Measurements from ENCODE around the gene TRPM3.

TRPM3 gene

DNA sequence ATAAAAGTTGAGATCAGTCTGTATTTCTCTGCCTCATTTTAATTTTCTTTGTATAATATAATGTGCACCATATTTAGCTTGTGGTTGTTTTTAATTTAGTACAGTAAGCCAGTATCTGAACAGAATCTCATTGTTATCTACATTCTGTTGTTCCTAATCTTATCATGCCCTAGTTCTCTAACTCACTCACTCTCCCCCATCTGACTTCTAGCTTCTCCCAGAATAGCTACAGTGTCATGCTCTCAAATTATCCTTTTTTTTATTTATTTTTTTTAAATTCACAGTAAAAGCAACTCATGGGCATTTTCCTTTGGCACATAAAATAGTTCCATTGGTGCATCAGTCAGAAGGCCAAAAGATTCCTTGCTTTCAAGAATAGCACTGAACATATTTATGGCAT, 156.6 kb downstream of the TRPM3 start:
- Histone ChIP-seq H3K27ac (ENCODE audit: poor library complexity, severe bottlenecking) (no peak overlapping the region), H3K4me3 (ENCODE audit: severe bottlenecking) (no peak overlapping the region), H3K27me3 (ENCODE audit: insufficient read depth, poor library complexity, severe bottlenecking) (no peaks in the 10 kb centered on the region), H3K4me1 (ENCODE audit: insufficient read depth, poor library complexity, severe bottlenecking) (no peaks in the 10 kb centered on the region), H3K9me3 (ENCODE audit: severe bottlenecking) (no peaks in the 10 kb centered on the region), H3K36me3 (ENCODE audit: low read depth) (no peaks in the 10 kb centered on the region)
- TF ChIP-seq CTCF (IDR thresholded peaks at IDR 0.05; ENCODE audit: poor library complexity, severe bottlenecking) = no peak
- DNase-seq (ENCODE audit: low spot score) (no peak), ATAC-seq (ENCODE audit: low read depth) (no peak)

- ATAC-seq (ENCODE audit: low read depth) = no peak
- Histone ChIP-seq H3K27ac (ENCODE audit: poor library complexity, severe bottlenecking) (no peak overlapping the region), H3K36me3 (ENCODE audit: low read depth) (no peaks in the 10 kb centered on the region), H3K27me3 (ENCODE audit: insufficient read depth, poor library complexity, severe bottlenecking) (no peaks in the 10 kb centered on the region), H3K4me1 (ENCODE audit: insufficient read depth, poor library complexity, severe bottlenecking) (no peaks in the 10 kb centered on the region), H3K4me3 (ENCODE audit: severe bottlenecking) (no peak overlapping the region), H3K9me3 (ENCODE audit: severe bottlenecking) (no peaks in the 10 kb centered on the region)
- TF ChIP-seq CTCF (IDR thresholded peaks at IDR 0.05; ENCODE audit: poor library complexity, severe bottlenecking) = no peak
- no peak for DNase-seq (ENCODE audit: low spot score)
These were observed 157.9 kb downstream of the TRPM3 start for GRCh38 chr9:70963554-70963953.

DNA sequence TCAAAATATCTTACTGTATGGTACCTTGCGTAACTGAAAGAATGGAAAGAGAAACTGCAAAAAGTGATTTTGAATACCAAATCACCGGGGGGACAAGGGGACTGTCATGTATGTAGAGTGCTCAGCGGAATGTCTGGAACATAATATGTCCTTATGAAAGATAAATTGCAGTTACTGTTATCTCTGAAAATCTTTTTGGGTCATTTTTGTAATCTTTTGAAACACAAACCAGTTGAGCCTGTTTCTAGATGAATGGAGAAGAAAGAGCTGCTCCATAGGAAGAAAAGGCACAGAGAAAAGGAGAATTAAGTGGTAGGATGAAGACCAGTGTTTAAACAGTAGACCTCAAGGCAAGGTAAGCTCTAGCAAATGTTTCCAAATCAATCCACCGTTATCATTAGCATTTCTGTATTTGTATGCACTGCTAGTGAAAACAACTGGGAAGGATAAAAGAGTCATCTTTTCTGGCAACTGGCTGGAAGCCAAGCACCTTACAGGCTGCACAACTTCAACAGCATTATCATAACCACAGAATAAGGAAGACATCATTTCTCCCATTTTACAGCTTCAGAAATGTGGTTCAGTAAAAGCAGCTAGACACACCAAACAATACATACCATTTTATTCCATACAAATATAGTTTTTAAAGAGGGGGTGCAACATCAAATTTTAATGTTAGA, 158.5 kb downstream of the TRPM3 start:
- Histone ChIP-seq H3K27ac (ENCODE audit: poor library complexity, severe bottlenecking) (no peak overlapping the region), H3K4me1 (ENCODE audit: insufficient read depth, poor library complexity, severe bottlenecking) (no peaks in the 10 kb centered on the region), H3K36me3 (ENCODE audit: low read depth) (no peaks in the 10 kb centered on the region), H3K4me3 (ENCODE audit: severe bottlenecking) (no peak overlapping the region), H3K9me3 (ENCODE audit: severe bottlenecking) (no peaks in the 10 kb centered on the region), H3K27me3 (ENCODE audit: insufficient read depth, poor library complexity, severe bottlenecking) (no peaks in the 10 kb centered on the region)
- no peak for DNase-seq (ENCODE audit: low spot score)
- TF ChIP-seq CTCF (IDR thresholded peaks at IDR 0.05; ENCODE audit: poor library complexity, severe bottlenecking) = no peak
- no peak for ATAC-seq (ENCODE audit: low read depth)

DNA sequence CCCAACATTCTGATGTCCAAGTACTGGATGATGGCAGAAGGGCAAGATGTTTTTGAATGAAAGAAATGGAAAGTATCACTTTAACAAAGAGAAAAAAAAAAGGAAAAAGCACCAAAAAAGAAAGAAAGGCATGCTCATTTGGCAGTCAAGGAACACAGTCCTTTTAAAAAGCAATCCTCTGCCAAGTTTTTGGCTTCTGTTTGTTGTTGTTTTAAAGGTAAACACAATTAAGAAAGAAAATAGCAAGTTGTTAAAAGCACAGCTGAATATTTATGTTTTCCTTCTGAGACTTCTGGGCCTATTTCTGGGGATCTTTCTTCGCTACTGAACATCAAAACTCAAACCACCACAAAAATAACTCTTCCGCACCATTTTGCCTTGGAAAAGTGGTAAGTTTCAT, 162.1 kb downstream of the TRPM3 start:
- Histone ChIP-seq H3K36me3 (ENCODE audit: low read depth) (no peaks in the 10 kb centered on the region), H3K4me1 (ENCODE audit: insufficient read depth, poor library complexity, severe bottlenecking) (peaks cover 7% of the 10 kb centered on the region), H3K9me3 (ENCODE audit: severe bottlenecking) (no peaks in the 10 kb centered on the region), H3K27ac (ENCODE audit: poor library complexity, severe bottlenecking) (no peak overlapping the region), H3K4me3 (ENCODE audit: severe bottlenecking) (no peak overlapping the region), H3K27me3 (ENCODE audit: insufficient read depth, poor library complexity, severe bottlenecking) (no peaks in the 10 kb centered on the region)
- TF ChIP-seq CTCF (IDR thresholded peaks at IDR 0.05; ENCODE audit: poor library complexity, severe bottlenecking) = no peak
- DNase-seq (ENCODE audit: low spot score) (no peak), ATAC-seq (ENCODE audit: low read depth) (no peak)

- no peak overlapping the region for H3K4me3 ChIP-seq (ENCODE audit: severe bottlenecking)
- peaks cover 16% of the 10 kb centered on the region for H3K4me1 ChIP-seq (ENCODE audit: insufficient read depth, poor library complexity, severe bottlenecking)
- H3K36me3 ChIP-seq (ENCODE audit: low read depth) = no peaks in the 10 kb centered on the region
- no peak for TF ChIP-seq CTCF (IDR thresholded peaks at IDR 0.05; ENCODE audit: poor library complexity, severe bottlenecking)
- no peak for DNase-seq (ENCODE audit: low spot score)
- no peak for ATAC-seq (ENCODE audit: low read depth)
- no peaks in the 10 kb centered on the region for H3K27me3 ChIP-seq (ENCODE audit: insufficient read depth, poor library complexity, severe bottlenecking)
- H3K27ac ChIP-seq (ENCODE audit: poor library complexity, severe bottlenecking) = peak overlapping the region; percentile 65
- no peaks in the 10 kb centered on the region for H3K9me3 ChIP-seq (ENCODE audit: severe bottlenecking)
These were observed 166.8 kb downstream of the TRPM3 start for GRCh38 chr9:70954596-70955143.

Measured in RWPE2 (cell line).